GM12891 (cell line): ENCODE measurements around the gene KRT5.

Experiments used
- POLR2A ChIP-seq: IDR thresholded peaks from 2 replicates; pipeline ENCODE4 v1.6.1; 2011; ENCODE audit warnings: low read depth, low read length, control low read depth
- POLR2AphosphoS5 ChIP-seq: IDR thresholded peaks from 2 replicates; pipeline ENCODE4 v1.6.1; 2011; ENCODE audit warnings: low read depth, low read length, control low read depth
- TAF1 ChIP-seq: IDR thresholded peaks from 2 replicates; pipeline ENCODE4 v1.6.1; 2011; ENCODE audit warnings: low read depth, low read length, control low read depth

GRCh38 chr12:52498946-52499345 is 21.2 kb downstream of the KRT5 start:
- no peak for TF ChIP-seq POLR2AphosphoS5
- TF ChIP-seq TAF1, result no peak
- TF ChIP-seq POLR2A, result no peak
